WTC11 (cell line): ENCODE measurements around the gene UNG. TPM values are rescaled to one million over a fixed set of nuclear protein-coding genes. Genes with fewer than 3 reads are reported as not detected.
A peak's percentile ranks its signal among the peaks of the same experiment; 100 is the strongest.

Source experiments
- ATAC-seq: fragments of 200-7000 bp; cut with Tn5 transposase; 2 replicates; pipeline ENCODE4 v1.10.0; 2021; ENCODE audit warnings: mild to moderate bottlenecking, moderate library complexity
- CTCF ChIA-PET: fragments of 300-600 bp; sonication (Branson Sonifier 250); formaldehyde crosslinking; loops from one replicate; lab custom pipeline; 2021; ENCODE audit warnings: antibody characterized with exemption; lab: Charles Lee
- POLR2A ChIA-PET: fragments of 350-600 bp; sonication (Branson Sonifier 250); formaldehyde crosslinking; loops from one replicate; lab custom pipeline; 2021; ENCODE audit warnings: antibody characterized with exemption; lab: Charles Lee
- DNase-seq: peaks from one replicate; pipeline ENCODE4 v3.0.0; 2021; ENCODE audit warnings: low spot score
- H3K27ac Mint-ChIP-seq: 2 replicates; pipeline ENCODE4 v1.8.0; 2021; ENCODE audit warnings: mixed read lengths
- H3K27me3 Mint-ChIP-seq: 2 replicates; pipeline ENCODE4 v1.8.0; 2021; ENCODE audit warnings: low read depth, mild to moderate bottlenecking, moderate library complexity, mixed read lengths
- H3K36me3 Mint-ChIP-seq: 2 replicates; pipeline ENCODE4 v1.8.0; 2021; ENCODE audit warnings: mixed read lengths
- H3K4me1 Mint-ChIP-seq: 2 replicates; pipeline ENCODE4 v1.8.0; 2022; ENCODE audit warnings: mixed read lengths
- H3K4me3 Mint-ChIP-seq: 2 replicates; pipeline ENCODE4 v1.8.0; 2021; ENCODE audit warnings: mild to moderate bottlenecking, moderate library complexity, mixed read lengths
- H3K9me3 Mint-ChIP-seq: 2 replicates; pipeline ENCODE4 v1.8.0; 2021; ENCODE audit warnings: mixed read lengths
- ATF3 ChIP-seq: sonication (generic); formaldehyde crosslinking; conservative IDR thresholded peaks from 2 replicates; pipeline ENCODE4 v1.8.1; 2022; ENCODE audit warnings: mild to moderate bottlenecking, missing genetic modification reagents
- ETV6 ChIP-seq: sonication (generic); formaldehyde crosslinking; IDR thresholded peaks from 2 replicates; pipeline ENCODE4 v1.8.1; 2022; ENCODE audit warnings: mild to moderate bottlenecking, missing genetic modification reagents
- GTF2I ChIP-seq: fragments of 250-450 bp; sonication (Bioruptor Pico); conservative IDR thresholded peaks from 2 replicates; pipeline ENCODE4 v1.4.0; 2021; ENCODE audit warnings: mild to moderate bottlenecking
- KAT7 ChIP-seq: sonication (generic); formaldehyde crosslinking; IDR thresholded peaks from 2 replicates; pipeline ENCODE4 v1.8.1; 2023; ENCODE audit warnings: missing genetic modification reagents, mild to moderate bottlenecking, borderline replicate concordance
- MLX ChIP-seq: sonication (generic); formaldehyde crosslinking; IDR thresholded peaks from 2 replicates; pipeline ENCODE4 v1.8.1; 2023; ENCODE audit warnings: mild to moderate bottlenecking, missing genetic modification reagents, moderate library complexity
- NR1H2 ChIP-seq: sonication (generic); formaldehyde crosslinking; IDR thresholded peaks from 2 replicates; pipeline ENCODE4 v1.9.0; 2021; ENCODE audit warnings: mild to moderate bottlenecking, moderate library complexity, missing genetic modification reagents
- RELA ChIP-seq: sonication (generic); formaldehyde crosslinking; IDR thresholded peaks from 2 replicates; pipeline ENCODE4 v1.8.1; 2022; ENCODE audit warnings: missing genetic modification reagents, mild to moderate bottlenecking, borderline replicate concordance
- ZNF121 ChIP-seq: sonication (generic); formaldehyde crosslinking; IDR thresholded peaks from 2 replicates; pipeline ENCODE4 v1.8.0; 2023; ENCODE audit warnings: missing genetic modification reagents
- total RNA-seq: library from RNA; stranded (reverse); gene quantifications from 3 replicates; pipeline ENCODE4 v1.2.3, GENCODE V29; 2021
- TF ChIP-seq, protein P1 (sequence below): sonication (generic); formaldehyde crosslinking; IDR thresholded peaks from 2 replicates; pipeline ENCODE4 v1.8.0; 2022; ENCODE audit warnings: missing genetic modification reagents
- TF ChIP-seq, protein P2 (sequence below): fragments of 250-450 bp; sonication (Bioruptor Pico); IDR thresholded peaks from 2 replicates; pipeline ENCODE4 v1.8.0; 2021; ENCODE audit warnings: mild to moderate bottlenecking
- TF ChIP-seq, protein P3 (sequence below): sonication (generic); formaldehyde crosslinking; IDR thresholded peaks from 2 replicates; pipeline ENCODE4 v1.8.1; 2023; ENCODE audit warnings: mild to moderate bottlenecking, missing genetic modification reagents
- TF ChIP-seq, protein P4 (sequence below): sonication (generic); formaldehyde crosslinking; IDR thresholded peaks from 2 replicates; pipeline ENCODE4 v1.8.1; 2023; ENCODE audit warnings: mild to moderate bottlenecking, moderate library complexity, missing genetic modification reagents
- TF ChIP-seq, protein P5 (sequence below): fragments of 250-450 bp; sonication (Bioruptor Pico); IDR thresholded peaks from 2 replicates; pipeline ENCODE4 v1.9.0; 2021; ENCODE audit warnings: mild to moderate bottlenecking
- TF ChIP-seq, protein P6 (sequence below): sonication (generic); formaldehyde crosslinking; IDR thresholded peaks from 2 replicates; pipeline ENCODE4 v1.8.1; 2022; ENCODE audit warnings: missing genetic modification reagents, borderline replicate concordance

Gene UNG
- total RNA-seq, 1 experiment from 2014 or later: 127 TPM

- TF ChIP-seq, protein P1, sequence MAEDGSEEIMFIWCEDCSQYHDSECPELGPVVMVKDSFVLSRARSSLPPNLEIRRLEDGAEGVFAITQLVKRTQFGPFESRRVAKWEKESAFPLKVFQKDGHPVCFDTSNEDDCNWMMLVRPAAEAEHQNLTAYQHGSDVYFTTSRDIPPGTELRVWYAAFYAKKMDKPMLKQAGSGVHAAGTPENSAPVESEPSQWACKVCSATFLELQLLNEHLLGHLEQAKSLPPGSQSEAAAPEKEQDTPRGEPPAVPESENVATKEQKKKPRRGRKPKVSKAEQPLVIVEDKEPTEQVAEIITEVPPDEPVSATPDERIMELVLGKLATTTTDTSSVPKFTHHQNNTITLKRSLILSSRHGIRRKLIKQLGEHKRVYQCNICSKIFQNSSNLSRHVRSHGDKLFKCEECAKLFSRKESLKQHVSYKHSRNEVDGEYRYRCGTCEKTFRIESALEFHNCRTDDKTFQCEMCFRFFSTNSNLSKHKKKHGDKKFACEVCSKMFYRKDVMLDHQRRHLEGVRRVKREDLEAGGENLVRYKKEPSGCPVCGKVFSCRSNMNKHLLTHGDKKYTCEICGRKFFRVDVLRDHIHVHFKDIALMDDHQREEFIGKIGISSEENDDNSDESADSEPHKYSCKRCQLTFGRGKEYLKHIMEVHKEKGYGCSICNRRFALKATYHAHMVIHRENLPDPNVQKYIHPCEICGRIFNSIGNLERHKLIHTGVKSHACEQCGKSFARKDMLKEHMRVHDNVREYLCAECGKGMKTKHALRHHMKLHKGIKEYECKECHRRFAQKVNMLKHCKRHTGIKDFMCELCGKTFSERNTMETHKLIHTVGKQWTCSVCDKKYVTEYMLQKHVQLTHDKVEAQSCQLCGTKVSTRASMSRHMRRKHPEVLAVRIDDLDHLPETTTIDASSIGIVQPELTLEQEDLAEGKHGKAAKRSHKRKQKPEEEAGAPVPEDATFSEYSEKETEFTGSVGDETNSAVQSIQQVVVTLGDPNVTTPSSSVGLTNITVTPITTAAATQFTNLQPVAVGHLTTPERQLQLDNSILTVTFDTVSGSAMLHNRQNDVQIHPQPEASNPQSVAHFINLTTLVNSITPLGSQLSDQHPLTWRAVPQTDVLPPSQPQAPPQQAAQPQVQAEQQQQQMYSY (CRISPR knock-in tag): no peak
- TF ChIP-seq ETV6 (CRISPR knock-in tag) (no peak), RELA (CRISPR knock-in tag) (no peak)
These were observed 34.0 kb downstream of the UNG start (continued) for GRCh38 chr12:109131154-109132050.

DNA sequence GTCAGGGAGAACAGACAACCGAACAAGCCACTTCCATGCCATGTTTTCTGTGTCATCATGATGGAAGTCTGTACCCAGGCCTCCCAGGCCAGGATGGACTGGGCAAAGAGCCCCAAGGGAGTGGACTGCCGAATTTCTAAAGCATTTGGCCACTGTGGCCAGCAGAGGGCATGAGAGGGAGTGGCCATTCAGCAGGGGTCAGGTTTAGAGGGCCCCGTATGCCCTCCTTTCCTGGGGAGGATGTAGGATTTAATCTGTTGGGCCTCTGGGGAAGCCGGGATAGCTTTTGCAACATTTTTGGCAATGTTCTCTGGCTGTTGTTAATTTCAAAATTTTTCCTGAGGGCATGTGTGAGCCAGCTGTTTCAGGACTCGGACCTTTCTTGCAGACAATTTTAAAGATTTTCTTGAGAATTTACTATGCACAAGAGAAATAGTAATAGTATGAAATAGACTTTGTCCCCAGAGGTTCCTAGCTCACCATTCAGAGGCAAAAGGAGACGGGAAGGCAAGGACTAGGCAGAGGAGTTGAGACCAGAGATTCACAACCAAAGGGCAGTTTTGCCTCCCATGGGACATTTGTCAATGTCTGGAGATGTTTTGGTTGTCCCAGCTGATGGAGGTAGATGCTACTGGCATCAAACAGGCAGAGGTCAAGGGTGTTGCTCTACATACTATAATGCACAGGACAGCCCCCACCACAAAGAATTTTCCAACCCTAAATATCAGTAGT, 37.0 kb downstream of the UNG start:
- H3K27me3 Mint-ChIP-seq: no peaks in the 10 kb centered on the region; the same call in 1 of the 2 replicates
- no peak overlapping the region for H3K27ac Mint-ChIP-seq
- peak; percentile 75 for DNase-seq
- peaks cover 16% of the 10 kb centered on the region for H3K9me3 Mint-ChIP-seq
- H3K4me1 Mint-ChIP-seq: peaks cover 2% of the 10 kb centered on the region; the same call in 1 of the 2 replicates
- H3K4me3 Mint-ChIP-seq: no peak overlapping the region
- no peaks in the 10 kb centered on the region for H3K36me3 Mint-ChIP-seq
- CTCF ChIA-PET: interaction anchor here (0.7 to 2.4 kb wide), 13 partner anchors 10 to 294 kb away, joined by 3 to 10 read pairs (median 4); partner anchors contain the start of gene ACACB
- POLR2A ChIA-PET: interaction anchor here (0.8 kb wide), 1 partner anchor 21 kb away, joined by 3 read pairs; no protein-coding TSS in a partner anchor
- TF ChIP-seq, protein P2, sequence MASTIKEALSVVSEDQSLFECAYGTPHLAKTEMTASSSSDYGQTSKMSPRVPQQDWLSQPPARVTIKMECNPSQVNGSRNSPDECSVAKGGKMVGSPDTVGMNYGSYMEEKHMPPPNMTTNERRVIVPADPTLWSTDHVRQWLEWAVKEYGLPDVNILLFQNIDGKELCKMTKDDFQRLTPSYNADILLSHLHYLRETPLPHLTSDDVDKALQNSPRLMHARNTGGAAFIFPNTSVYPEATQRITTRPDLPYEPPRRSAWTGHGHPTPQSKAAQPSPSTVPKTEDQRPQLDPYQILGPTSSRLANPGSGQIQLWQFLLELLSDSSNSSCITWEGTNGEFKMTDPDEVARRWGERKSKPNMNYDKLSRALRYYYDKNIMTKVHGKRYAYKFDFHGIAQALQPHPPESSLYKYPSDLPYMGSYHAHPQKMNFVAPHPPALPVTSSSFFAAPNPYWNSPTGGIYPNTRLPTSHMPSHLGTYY (CRISPR knock-in tag): no peak
- TF ChIP-seq, protein P3, sequence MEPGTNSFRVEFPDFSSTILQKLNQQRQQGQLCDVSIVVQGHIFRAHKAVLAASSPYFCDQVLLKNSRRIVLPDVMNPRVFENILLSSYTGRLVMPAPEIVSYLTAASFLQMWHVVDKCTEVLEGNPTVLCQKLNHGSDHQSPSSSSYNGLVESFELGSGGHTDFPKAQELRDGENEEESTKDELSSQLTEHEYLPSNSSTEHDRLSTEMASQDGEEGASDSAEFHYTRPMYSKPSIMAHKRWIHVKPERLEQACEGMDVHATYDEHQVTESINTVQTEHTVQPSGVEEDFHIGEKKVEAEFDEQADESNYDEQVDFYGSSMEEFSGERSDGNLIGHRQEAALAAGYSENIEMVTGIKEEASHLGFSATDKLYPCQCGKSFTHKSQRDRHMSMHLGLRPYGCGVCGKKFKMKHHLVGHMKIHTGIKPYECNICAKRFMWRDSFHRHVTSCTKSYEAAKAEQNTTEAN (CRISPR knock-in tag): no peak
- TF ChIP-seq ETV6 (CRISPR knock-in tag) (no peak), ATF3 (no peak)
- ATAC-seq: peak; percentile 93

DNA sequence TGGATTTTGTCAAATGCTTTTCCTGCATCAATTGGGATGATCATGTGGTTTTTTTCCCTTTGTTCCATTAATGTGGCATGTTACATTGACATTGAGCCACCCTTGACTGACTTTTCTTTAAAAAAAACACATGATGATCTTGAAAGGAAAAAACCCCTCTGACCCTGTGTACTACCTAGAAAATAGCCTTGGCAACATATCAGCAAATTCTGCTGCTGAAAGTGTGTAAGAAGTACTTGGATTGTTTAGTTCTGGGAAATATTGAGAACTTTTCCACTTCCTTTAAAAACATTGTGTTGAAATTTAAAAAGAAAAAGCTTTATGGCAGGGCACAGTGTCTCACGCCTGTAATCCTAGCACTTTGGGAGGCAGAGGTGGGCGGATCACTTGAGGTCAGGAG, 39.7 kb downstream of the UNG start:
- H3K36me3 Mint-ChIP-seq: no peaks in the 10 kb centered on the region
- POLR2A ChIA-PET: no interaction called here
- DNase-seq: no peak
- no peak overlapping the region for H3K4me3 Mint-ChIP-seq
- CTCF ChIA-PET: interaction anchor here (3.4 kb wide), 1 partner anchor 25 kb away, joined by 13 read pairs; no protein-coding TSS in a partner anchor
- H3K9me3 Mint-ChIP-seq: peaks cover 16% of the 10 kb centered on the region
- ATAC-seq: no peak
- no peak overlapping the region for H3K27ac Mint-ChIP-seq
- no peaks in the 10 kb centered on the region; the same call in 1 of the 2 replicates for H3K27me3 Mint-ChIP-seq
- no peaks in the 10 kb centered on the region for H3K4me1 Mint-ChIP-seq
- TF ChIP-seq, protein P4, sequence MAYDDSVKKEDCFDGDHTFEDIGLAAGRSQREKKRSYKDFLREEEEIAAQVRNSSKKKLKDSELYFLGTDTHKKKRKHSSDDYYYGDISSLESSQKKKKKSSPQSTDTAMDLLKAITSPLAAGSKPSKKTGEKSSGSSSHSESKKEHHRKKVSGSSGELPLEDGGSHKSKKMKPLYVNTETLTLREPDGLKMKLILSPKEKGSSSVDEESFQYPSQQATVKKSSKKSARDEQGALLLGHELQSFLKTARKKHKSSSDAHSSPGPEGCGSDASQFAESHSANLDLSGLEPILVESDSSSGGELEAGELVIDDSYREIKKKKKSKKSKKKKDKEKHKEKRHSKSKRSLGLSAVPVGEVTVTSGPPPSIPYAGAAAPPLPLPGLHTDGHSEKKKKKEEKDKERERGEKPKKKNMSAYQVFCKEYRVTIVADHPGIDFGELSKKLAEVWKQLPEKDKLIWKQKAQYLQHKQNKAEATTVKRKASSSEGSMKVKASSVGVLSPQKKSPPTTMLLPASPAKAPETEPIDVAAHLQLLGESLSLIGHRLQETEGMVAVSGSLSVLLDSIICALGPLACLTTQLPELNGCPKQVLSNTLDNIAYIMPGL (CRISPR knock-in tag): no peak
- TF ChIP-seq KAT7 (no peak), ATF3 (no peak), ZNF121 (CRISPR knock-in tag) (no peak), NR1H2 (CRISPR knock-in tag) (no peak), GTF2I (no peak), MLX (no peak)
- TF ChIP-seq, protein P5, sequence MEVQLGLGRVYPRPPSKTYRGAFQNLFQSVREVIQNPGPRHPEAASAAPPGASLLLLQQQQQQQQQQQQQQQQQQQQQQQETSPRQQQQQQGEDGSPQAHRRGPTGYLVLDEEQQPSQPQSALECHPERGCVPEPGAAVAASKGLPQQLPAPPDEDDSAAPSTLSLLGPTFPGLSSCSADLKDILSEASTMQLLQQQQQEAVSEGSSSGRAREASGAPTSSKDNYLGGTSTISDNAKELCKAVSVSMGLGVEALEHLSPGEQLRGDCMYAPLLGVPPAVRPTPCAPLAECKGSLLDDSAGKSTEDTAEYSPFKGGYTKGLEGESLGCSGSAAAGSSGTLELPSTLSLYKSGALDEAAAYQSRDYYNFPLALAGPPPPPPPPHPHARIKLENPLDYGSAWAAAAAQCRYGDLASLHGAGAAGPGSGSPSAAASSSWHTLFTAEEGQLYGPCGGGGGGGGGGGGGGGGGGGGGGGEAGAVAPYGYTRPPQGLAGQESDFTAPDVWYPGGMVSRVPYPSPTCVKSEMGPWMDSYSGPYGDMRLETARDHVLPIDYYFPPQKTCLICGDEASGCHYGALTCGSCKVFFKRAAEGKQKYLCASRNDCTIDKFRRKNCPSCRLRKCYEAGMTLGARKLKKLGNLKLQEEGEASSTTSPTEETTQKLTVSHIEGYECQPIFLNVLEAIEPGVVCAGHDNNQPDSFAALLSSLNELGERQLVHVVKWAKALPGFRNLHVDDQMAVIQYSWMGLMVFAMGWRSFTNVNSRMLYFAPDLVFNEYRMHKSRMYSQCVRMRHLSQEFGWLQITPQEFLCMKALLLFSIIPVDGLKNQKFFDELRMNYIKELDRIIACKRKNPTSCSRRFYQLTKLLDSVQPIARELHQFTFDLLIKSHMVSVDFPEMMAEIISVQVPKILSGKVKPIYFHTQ (CRISPR knock-in tag): no peak
- TF ChIP-seq, protein P6, sequence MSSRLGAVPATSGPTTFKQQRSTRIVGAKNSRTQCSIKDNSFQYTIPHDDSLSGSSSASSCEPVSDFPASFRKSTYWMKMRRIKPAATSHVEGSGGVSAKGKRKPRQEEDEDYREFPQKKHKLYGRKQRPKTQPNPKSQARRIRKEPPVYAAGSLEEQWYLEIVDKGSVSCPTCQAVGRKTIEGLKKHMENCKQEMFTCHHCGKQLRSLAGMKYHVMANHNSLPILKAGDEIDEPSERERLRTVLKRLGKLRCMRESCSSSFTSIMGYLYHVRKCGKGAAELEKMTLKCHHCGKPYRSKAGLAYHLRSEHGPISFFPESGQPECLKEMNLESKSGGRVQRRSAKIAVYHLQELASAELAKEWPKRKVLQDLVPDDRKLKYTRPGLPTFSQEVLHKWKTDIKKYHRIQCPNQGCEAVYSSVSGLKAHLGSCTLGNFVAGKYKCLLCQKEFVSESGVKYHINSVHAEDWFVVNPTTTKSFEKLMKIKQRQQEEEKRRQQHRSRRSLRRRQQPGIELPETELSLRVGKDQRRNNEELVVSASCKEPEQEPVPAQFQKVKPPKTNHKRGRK (CRISPR knock-in tag): no peak
